Stimulated activated CD8-positive, alpha-beta memory T cell treated with anti-CD3 and anti-CD28 coated beads, Interleukin-7, amount 100 ng/mL, for 48 hours (primary cell): ENCODE measurements around the gene SNHG17.
"Not testable (repeated sequence)": the region's sequence is repeated elsewhere in the genome, so short reads cannot be mapped to it uniquely, and the experiment has no call there.

ENCODE experiments used
- DNase-seq, 2 donors: peaks; one replicate each; pipeline ENCODE4 v3.0.0-alpha.2; 2020; ENCODE audit warnings: low read depth in 1 of 2; ENCODE audit errors: extremely low read depth in 1 of 2

The SNHG17 gene

GRCh38 chr20:38434770-38435554 lies at the start of gene SNHG17:
SNHG17 (minus strand) TSS chr20:38435328.
- DNase-seq: peak; percentile 70 to 74

DNA sequence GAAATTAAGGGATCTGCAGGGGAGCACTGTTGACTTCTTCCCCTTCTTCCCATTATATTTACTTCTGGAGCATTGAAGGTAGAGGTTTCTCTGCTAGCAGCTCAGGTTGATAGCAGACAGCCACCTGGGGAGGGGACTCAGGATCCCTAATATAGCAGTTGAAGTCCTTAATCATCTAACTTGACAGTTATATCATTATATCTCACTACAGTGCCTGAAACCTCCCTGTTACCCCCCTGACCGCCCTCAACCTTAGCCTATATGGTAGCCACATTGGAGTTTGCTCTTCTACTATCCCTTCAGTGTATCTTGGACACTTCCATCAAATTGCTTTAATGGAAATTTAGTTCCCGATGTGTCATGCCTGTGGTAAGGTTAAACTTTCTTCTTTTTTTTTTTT lies 44.5 kb upstream of the SNHG17 start:
- no peak for DNase-seq

- no peak for DNase-seq
Measured at GRCh38 chr20:38477747-38478146, 42.6 kb upstream of the SNHG17 start.

GRCh38 chr20:38473367-38473795 lies 38.3 kb upstream of the SNHG17 start:
- DNase-seq: no peak

DNA sequence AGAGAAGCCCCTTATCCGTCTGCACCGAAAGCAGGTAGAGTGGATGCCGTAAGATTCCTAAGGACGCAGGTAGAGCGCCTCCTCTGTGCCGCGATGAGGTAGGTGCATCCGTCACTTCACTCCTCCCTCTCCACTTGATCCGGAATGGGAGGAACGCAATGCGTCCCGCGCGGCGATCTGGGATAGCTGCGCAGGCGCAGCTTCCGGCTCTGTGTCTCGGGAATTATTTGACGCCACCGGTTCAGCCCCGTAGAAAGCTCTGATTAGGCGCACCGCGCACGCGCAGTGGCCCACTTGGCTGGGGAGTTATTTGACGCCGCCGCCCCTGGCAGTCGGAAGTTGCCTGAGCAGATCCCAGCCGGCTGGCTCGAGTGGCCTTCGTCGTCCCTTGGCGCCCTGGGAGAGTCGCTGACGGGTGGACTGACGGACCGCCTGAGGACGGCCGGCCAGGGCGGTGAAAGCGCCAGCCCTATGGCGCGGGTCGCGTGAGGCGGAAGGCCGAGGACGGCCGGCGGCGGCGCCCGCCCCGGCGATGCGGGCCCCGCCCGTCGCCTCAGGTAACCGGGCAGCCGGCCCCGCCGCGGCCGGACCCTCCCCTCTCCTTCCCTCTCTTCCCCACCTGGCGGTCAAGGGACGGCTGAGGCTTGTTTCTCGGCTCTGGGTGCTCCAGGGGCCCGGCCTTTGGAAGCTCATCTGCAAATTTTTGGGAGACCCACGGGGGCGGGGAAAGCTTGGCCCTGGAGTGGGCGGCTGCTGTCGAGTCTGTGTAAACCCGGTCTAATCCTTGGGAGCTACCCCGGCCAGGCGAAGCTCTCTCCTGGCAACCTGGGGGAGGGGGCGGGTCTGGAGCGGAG lies 37.6 kb upstream of the SNHG17 start, which contains the start of gene RALGAPB:
RALGAPB (plus strand) TSS at position 331 of the 854 bp plus-strand sequence. CDS start 15,590 bp downstream, outside the sequence.
- DNase-seq: peak; percentile 95 to 98

- DNase-seq: no peak
Measured at GRCh38 chr20:38471987-38472512, 36.9 kb upstream of the SNHG17 start.

DNA sequence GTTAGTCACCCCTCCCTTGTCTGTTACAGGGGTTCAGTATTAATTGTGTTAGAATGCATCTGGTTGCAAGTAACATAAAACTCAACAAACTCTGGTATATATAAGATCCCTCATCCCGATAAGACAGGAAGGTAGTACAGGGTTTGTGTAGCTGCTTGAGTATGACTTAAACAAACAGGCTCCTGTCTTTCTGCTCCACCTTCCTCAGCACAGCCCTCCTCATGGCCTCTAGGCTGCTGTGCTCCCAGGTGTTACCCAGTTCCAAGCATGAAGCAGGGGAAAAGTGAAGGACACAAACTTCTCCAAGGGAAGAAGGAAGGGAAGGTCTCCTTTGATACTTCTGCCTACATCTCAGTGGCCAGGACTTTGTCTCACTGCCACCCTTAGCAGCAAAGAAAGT lies 36.1 kb upstream of the SNHG17 start:
- no peak for DNase-seq

DNA sequence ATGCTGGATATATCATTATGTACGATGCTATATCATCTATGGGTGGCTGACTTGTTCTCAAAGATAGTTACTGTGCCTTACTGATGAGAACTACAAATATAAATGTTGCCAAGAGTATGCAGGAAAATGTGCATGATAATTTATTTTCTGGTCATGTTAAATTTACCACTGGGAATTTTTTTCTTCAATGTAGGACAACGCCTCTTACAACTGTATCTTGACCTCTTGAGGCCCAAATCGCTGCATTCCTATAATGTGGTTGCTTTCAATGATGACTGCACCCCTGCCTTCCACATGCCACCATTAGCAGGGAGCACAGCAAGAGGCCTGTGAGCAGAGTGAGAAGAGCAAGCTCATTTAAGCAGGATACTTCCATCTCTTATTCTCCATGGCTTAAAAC lies 31.9 kb upstream of the SNHG17 start:
- DNase-seq: no peak

DNA sequence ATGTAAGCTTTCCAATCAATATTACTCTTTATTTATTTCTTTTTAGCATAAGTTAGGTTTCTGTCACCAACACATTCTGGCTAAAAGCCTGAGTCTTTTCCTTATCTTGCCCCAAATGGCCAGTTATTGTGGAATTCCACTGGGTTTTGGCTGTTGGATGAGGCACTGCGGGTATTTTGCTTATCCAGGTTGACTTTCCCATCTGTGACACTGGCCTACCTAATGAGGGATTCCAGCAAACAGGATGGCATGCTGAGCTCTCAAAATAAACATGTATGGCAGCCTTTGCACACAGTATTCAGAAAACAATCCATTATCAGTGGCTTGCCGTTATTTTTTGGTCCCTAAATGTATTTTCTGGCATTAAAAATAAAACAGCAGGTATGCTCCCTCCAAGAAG lies 31.0 kb upstream of the SNHG17 start:
- DNase-seq: no peak

DNA sequence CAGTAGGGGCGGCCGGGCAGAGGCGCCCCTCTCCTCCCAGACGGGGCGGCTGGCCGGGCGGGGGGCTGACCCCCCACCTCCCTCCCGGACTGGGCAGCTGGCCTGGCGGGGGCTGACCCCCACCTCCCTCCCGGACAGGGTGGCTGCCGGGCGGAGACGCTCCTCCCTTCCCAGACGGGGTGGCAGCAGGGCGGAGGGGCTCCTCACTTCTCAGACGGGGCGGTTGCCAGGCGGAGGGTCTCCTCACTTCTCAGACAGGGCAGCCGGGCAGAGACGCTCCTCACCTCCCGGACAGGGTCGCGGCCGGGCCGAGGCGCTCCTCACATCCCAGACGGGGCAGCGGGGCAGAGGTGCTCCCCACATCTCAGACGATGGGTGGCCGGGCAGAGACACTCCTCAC lies 26.4 kb upstream of the SNHG17 start:
- not testable (repeated sequence) for DNase-seq

DNA sequence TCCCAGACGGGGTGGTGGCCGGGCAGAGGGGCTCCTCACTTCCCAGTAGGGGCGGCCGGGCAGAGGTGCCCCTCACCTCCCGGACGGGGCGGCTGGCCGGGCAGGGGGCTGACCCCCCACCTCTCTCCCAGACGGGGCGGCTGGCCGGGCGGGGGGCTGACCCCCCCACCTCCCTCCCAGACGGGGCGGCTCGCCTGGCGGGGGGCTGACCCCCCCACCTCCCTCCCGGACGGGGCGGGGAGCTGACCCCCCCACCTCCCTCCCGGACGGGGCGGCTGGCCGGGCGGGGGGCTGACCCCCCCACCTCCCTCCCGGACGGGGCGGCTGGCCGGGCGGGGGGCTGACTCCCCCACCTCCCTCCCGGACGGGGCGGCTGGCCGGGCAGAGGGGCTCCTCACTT lies 26.0 kb upstream of the SNHG17 start:
- not testable (repeated sequence) for DNase-seq

DNA sequence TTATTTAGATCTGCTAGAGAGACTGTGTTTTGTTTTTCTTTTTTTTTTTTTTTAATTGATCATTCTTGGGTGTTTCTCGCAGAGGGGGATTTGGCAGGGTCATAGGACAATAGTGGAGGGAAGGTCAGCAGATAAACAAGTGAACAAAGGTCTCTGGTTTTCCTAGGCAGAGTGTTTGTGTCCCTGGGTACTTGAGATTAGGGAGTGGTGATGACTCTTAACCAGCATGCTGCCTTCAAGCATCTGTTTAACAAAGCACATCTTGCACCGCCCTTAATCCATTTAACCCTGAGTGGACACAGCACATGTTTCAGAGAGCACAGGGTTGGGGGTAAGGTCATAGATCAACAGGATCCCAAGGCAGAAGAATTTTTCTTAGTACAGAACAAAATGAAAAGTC lies 25.5 kb upstream of the SNHG17 start:
- DNase-seq: not testable (repeated sequence)

- no peak for DNase-seq
Measured at GRCh38 chr20:38460040-38460623, 25.0 kb upstream of the SNHG17 start.

DNA sequence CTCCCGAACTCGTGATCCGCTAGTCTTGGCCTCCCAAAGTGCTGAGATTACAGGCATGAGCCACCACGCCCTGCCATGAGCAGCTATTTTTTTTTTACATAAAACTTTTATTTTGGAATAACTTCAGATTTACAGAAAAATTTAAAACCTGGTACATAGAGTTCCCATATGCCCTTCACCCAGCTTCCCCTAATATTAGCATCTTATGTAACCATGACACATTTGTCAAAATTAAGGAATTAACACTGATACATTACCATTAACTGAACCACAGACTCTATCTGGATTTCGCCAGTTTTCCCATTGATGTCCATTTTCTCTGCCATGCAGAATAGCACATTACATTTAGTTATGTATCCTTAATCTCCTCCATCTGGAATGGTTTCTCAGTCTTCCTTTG lies 23.2 kb upstream of the SNHG17 start:
- DNase-seq: no peak

GRCh38 chr20:38454556-38455473 lies 19.7 kb upstream of the SNHG17 start:
- DNase-seq: no peak

GRCh38 chr20:38453941-38454340 lies 18.8 kb upstream of the SNHG17 start:
- no peak for DNase-seq

GRCh38 chr20:38452880-38453624 lies 17.9 kb upstream of the SNHG17 start:
- DNase-seq: no peak

- no peak for DNase-seq
Measured at GRCh38 chr20:38450412-38450975, 15.4 kb upstream of the SNHG17 start.

- DNase-seq: no peak
Measured at GRCh38 chr20:38449046-38449445, 13.9 kb upstream of the SNHG17 start.
